GM12801 (cell line): Measurements from ENCODE around the gene PARP1.

ENCODE experiments used
- CTCF ChIP-seq: IDR thresholded peaks from one replicate; pipeline ENCODE4 v1.5.1; 2011; ENCODE audit warnings: control low read depth; ENCODE audit not compliant: insufficient read length; ENCODE audit errors: extremely low read depth

PARP1 gene

GRCh38 chr1:226447932-226448665 is 40.2 kb upstream of the PARP1 start:
- no peak for TF ChIP-seq CTCF

GRCh38 chr1:226446094-226446493 is 38.2 kb upstream of the PARP1 start:
- TF ChIP-seq CTCF = no peak

- TF ChIP-seq CTCF = no peak
Observed at GRCh38 chr1:226444901-226445300, 37.0 kb upstream of the PARP1 start.

- no peak for TF ChIP-seq CTCF
Observed at GRCh38 chr1:226443439-226443838, 35.5 kb upstream of the PARP1 start.

- no peak for TF ChIP-seq CTCF
Observed at GRCh38 chr1:226443033-226443432, 35.1 kb upstream of the PARP1 start.

GRCh38 chr1:226441629-226442028 is 33.7 kb upstream of the PARP1 start:
- no peak for TF ChIP-seq CTCF

- no peak for TF ChIP-seq CTCF
Observed at GRCh38 chr1:226440512-226440911, 32.6 kb upstream of the PARP1 start.

- TF ChIP-seq CTCF = no peak
Observed at GRCh38 chr1:226438007-226438406, 30.1 kb upstream of the PARP1 start.
